Cortex of kidney (tissue), 1 donor: ENCODE data around the gene RPL29.

Experiments
- DNase-seq: peaks from one replicate; lab custom pipeline; 2025; lab: John Stamatoyannopoulos, UW

The RPL29 gene

GRCh38 chr3:51945926-51946705 lies 49.6 kb downstream of the RPL29 start:
- no peak for DNase-seq

GRCh38 chr3:51945031-51945840 lies 50.5 kb downstream of the RPL29 start:
- DNase-seq, result no peak

- DNase-seq, result no peak
These were observed 51.2 kb downstream of the RPL29 start for GRCh38 chr3:51944451-51945021.
